HG03039 (cell line): ENCODE measurements around the gene SLX4.

Experiments
- ATAC-seq: cut with Tn5 transposase; IDR thresholded peaks from one replicate; pipeline ENCODE4 v1.9.1; 2021; ENCODE audit warnings: mild to moderate bottlenecking, moderate library complexity; ENCODE audit not compliant: unreplicated experiment

Gene SLX4

DNA sequence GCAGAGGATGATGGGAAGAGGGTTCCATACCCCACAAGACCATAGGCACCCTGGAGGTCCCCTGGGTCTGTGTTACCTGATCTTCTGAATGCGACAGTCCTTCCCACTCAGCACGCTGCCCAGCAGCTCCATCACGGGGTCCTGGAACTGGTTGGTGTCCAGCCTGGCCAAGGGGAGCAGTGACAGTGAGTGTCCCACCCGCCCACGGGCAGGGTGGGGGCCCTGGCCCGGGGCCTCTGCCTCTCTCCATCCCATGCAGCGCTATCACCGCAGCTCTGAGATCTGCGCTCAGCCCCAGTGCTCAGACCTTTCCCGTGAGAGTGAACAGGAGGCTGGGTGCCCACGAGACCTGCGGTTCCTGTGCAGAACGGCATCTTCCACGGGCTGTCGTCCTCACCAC lies 49.8 kb downstream of the SLX4 start:
- no peak for ATAC-seq

DNA sequence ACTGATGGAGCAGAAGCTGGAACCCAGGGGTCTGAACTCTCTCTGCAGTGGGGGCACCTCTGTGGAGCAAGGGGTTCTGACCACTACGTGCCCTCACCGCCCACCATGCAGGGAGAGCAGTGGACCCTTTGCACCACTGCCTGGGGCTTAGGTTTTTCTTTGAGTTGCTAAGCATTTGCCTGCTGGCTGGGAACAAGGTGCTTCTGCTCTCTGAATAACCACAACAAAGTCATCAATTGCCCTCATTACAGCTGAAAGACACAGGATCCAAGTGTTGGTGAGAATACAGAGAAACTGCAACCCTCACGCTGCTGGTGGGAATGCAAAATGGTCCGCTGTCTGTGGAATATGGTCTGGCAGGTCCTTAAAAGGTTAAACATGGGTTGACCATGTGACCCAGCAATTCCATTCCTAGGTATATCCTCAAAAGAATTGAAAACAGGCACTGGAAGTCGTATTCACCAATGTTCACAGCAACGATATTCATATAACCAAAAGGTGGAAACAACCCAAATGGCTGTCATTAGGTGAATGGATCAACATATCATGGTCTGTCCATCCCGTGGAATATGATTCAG lies 57.0 kb downstream of the SLX4 start:
- ATAC-seq: no peak

DNA sequence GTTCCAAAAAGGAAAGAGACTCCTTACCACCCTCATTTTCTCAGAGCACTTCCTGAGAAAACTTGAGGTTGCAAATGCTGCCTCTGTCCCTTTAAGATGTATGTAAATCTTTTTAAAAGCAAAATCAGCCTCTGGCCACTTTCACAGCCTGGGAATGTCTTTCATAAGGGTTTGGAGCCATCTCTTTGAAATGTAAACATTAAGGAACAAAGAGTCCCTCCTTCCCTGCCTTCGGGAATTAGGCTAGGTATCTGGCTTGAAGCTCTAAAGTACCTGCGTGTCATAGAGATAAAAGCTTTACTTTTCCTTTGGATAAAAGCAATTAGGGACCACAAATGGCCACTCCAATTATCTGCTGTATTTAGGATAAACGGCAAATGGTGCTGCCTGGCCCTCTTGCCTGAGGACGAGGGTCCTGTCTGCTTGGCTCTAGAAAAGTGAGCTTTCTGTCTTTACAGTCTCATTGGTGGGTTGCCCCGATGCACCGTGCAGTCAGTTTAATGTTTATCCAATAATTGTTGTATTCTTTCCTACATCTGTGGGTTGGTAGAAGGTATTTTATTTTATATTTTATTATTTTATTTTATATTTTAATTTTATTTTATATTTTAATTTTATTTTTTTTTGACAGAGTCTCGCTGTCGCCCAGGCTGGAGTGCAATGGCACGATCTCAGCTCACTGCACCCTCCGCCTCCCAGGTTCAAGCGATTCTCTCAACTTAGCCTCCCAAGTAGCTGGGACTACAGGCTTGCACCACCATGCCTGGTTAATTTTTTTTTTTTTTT lies 58.1 kb downstream of the SLX4 start:
- no peak for ATAC-seq

DNA sequence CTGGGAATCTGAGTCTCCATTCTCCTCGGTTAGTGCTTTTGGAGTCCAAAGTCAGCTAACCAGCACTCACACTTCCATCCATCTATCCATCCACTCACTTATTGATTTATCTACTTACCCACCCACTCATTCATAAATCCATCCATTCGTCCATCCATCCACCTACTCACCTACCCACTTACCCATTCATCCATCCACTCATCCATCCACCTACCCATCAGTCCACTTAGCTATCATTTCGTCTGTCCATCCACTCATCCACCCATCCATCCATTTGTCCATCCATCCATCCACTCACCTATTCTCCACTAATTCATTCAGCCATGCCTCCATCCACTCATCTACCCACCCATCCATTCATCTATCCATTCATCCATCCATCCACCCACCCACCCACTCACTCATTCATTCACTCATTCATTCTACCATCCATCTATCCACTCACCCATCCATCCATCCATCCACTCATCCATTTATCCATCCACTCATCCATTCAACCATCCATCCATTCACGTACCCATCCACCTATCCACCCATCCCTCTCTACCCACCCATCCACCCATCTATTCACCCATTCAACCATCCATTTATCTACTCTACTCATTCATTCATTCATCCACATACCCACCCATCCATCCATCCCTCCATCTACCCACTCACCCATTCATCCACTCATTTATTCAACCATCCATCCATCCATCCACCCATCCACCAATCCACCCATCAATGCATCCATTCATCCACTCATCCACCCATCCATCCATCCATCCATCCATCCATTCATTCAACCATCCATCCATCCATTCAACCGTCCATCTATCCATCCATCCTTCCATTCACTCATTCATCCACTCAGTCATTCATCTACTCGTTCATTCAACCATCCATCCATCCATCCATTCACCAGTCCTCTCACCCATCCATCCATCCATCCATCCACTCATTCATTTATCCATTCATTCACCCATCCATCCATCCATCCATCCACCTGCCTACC lies 60.3 kb downstream of the SLX4 start:
- no peak for ATAC-seq

DNA sequence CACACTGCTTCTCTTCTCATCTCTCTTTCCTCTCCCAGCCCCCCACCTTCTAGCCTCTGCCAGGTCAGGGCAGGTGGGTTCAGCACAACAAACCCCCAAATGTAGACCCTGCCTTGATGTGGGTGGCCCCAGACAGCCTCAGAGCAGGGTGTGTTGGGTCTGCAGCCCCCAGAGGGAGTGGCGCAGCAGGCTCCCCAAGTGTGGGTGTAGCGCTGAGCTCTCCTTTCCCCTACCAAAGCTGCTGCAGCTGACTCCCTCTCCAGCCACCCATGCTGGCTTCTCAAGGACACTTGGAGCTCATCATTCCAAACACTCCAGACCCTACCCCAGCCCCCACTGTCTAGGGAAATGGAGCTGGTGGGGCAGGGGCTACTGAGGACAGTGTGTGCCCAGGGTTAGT lies 61.5 kb downstream of the SLX4 start:
- ATAC-seq: no peak

DNA sequence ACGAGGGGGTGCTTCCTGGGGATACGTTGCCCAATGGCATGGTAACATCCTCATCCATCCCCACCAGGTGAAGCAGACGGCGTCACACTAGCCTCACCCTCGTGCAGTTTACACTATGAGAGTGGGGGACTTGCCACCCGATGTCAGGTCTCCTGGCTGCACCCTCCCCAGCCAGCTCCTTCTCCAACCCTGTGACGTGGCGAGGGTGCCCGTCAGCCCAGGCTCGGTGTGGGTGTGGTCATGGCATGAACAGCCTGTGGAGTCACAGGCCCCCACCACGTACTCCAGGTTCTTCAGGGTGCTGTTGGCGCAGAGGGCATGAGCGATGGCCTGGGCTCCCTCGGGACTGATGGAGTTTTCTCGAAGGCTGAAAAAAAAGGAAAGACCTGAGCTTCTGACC lies 62.5 kb downstream of the SLX4 start:
- no peak for ATAC-seq

DNA sequence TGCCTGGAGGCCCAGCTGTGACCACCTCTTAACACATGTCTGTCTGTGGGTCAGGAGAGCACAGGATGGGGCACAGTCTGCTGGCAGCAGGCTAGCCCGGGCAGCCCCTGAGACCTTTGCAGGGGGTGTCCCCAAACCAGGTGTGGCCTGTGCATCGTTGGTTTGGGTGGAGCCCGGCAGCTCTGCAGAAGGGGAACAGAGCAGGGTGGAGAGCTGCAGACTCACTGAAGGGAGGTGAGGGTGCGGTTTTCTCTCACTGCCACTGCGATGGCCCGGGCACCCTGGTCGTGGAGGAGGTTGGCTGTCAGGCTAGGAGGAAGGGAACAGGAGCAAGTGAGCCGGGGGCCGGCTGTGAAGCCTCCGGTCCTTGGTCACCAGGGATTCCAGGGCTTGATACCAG lies 63.0 kb downstream of the SLX4 start:
- no peak for ATAC-seq

DNA sequence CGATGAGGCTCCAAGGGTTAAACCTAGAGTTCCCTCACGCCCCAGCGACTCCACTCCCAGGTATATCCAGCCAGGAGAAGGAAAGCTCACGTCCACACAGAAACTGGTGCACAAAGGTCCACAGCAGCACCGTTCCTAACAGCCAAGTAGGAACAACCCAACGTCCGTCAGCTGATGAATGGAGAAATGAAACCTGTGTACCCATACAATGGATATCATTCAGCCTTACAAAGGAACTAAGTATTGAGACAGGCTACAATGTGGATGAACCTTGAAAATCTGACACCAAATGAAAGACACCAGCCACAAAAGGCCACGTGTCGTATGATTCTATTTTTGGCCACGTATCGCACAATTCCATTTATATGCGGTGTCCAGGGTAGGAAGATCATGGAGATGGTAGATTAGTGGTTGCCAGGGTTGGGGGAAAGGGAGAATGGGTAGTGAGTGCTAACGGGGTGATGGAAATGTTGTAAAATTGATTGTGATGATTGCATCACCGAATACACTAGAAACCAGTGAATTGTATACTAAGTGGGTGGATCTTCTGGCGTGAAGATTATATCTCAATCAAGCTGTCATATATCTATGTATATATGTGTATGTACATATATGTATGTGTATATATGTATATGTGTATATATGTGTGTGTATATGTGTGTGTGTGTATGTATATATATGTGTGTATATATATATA lies 64.3 kb downstream of the SLX4 start:
- ATAC-seq: no peak

DNA sequence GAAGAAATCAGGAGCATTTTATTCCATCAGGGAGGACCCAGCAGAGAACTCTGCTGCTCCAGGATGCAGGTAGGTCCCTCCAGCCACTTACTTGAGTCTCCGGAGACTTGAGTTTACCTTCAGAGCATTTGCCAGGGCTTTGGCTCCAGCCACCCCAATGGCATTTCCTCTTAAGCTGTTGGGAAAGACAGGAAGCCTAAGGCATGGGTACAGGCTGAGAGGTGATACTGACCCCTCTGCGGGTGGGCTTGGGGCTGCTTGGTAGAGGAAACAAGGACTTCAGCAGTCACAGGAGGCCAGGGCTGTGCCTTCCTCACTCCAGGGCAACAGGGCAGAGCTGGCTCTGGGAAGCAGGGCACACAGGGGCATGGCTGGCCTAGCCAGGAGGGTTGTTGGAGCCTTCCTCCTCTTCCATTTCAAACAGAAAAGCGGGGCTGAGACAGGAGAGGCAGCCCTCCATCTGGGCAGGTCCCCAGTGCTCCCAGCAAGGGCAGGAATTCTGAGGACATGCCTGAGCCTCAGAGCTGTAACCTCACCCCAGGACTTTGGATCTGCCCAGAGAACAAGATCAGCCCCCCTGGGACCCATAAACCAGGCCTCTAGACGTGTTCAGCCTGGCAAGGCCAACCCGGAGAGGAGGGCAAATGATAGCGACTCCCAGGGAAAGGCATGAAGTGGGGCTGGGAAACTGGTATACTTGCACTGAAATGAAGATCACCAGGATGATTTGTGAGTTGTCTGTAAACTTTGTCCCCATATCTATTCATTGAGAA lies 68.6 kb downstream of the SLX4 start:
- no peak for ATAC-seq

DNA sequence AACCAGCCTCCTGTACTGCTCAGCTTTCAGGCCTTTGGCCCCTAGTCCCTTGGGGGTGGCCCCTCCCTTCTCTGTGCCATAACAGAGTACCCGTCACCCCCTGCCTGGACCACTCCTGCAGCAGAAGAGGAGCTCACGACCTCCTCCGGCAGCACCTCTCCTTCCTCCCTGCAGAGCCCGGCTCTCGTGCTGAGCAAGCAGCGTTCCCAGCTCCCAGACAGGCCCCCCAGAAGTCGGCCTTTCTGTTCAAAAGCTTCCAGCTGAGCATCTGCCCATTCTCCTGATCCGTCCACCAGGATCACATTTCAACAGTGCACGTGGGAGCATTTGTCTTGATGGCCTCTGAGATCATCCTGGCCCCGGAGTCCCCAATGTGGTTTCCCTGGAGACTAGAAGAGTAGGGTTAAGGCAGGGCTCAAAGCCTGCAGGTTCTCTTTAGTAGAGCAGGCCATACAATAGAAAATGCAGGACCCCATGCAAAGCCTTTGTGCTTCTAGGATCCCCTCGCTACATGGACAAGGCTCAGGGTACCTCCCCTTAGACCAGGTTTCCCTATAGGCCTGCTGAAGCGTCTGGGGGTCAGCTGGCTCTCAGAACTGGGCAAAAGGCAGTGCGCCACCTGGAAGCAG lies 69.8 kb downstream of the SLX4 start:
- ATAC-seq: no peak

DNA sequence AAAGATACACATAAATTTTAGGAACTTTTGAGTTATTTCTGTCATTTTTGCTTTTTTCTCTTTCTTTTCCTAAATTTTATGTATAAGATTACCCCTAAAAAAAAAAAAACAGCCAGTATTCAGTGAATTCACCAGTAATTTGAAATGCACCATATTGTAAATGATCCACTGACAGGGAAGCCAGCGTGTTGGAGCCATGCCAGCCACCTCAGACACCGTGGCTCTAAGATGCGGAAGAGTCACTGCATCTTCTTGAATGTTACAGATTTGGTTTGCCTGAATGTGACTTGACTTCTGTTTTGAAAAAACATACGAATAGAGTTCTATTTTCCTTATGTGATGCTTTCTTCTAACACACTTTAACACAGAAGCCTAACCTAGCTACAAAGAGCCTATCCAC lies 73.2 kb downstream of the SLX4 start:
- ATAC-seq: no peak

DNA sequence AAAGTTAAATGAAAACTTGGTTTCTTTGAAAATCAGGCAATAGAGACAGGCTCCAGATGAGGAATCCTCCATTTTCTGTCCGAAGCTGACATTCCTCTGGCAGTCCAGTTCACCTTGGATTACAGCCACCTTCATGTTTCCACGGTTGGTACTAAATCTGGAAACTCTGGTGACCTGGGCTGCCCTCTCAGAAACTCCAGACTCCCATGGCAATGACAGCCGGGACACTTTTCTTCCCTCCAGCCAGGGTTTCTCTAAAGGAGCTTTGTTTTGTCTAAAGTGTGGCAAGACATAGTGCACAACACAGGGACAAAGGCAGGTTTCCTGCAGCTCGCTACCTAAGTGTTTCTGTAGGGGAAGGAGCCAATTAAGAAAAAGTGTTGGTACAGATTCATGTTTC lies 74.6 kb downstream of the SLX4 start:
- no peak for ATAC-seq

DNA sequence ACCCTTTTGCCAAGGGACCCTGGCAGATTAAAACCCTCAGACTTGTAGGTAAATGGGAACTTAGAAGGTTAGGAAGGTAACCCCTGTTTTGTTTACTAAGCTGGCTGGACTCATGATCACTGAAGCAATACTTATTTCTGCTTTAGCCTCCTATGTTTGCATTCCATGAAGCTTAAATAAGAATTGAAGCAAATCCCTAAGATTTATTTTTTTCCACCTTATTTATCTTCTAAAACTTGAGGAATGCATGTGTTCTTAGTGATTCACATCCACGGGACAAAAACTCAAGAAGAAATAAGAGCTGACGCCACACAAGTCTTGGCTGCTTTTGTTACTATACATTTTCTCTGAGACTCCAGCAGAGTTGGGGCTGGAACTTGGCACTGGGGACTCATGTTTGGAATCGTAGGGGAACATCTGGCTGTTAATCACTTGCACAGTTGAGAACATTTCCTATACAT lies 75.1 kb downstream of the SLX4 start:
- ATAC-seq: no peak

DNA sequence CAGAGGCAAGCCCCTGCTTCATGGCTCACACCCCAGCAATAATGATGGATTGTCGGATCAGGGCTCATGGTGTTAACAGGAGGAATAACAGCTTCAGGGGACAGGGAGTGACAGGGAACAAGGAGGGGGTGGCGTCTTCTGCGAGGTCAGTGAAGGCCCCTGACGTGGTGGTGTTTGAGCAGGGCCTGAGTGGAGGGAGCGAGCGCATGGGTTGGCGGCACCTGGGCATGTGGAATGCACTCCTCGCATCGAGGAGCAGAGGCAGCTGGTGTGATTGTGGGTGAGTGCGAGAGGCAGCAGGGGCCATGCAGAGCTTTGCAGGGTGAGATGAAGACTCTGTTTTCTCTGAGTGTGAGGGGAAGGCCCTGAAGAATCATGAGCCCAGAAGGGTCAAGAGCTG lies 77.3 kb downstream of the SLX4 start:
- ATAC-seq: no peak

DNA sequence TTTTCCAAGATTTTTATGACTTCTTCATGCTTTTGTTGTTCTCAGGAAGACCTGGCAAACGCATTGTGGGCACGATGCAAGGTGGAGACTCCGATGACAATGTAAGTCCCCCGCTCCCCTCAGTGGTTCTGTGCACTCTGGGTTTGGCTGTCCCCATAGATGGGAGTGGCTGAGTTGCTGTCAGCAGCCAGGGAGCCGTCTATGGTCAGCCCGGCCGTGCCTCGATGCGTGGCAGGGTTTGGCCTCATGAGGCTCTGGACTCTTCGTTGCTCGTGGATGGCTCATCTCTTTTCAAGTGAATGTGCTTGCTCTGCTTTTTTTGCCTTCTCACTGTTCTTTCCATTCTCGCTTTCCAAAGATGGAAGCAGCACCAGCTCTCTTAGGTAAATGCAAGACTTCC lies 78.7 kb downstream of the SLX4 start:
- no peak for ATAC-seq
